HepG2 (cell line): ENCODE results near the gene FAM83F. TPM values are rescaled to one million over a fixed set of nuclear protein-coding genes. Genes with fewer than 3 reads are reported as not detected.
A peak's percentile ranks its signal among the peaks of the same experiment; 100 is the strongest.
"Not testable (repeated sequence)": the region's sequence is repeated elsewhere in the genome, so short reads cannot be mapped to it uniquely, and the experiment has no call there.

Source experiments
- ATAC-seq: fragments of 200-7000 bp; cut with Tn5 transposase; 3 replicates; pipeline ENCODE4 v1.9.1; 2020; ENCODE audit warnings: mild to moderate bottlenecking, moderate library complexity
- BruUV-seq: library from RNA; stranded (reverse); fragments of 400-500 nt; replicated peaks from 2 replicates; lab custom pipeline; 2021; lab: Mats Ljungman, UMichigan
- CTCF ChIA-PET: fragments of 300-600 bp; formaldehyde crosslinking; extraction: SDS; loops from one replicate; lab custom pipeline; 2021; ENCODE audit warnings: low total read pairs, inconsistent platforms, low intra/inter-chr PET ratio; lab: Yijun Ruan, JAX
- POLR2A ChIA-PET: fragments of 350-600 bp; sonication (Branson Sonifier 250); formaldehyde crosslinking; loops from one replicate; lab custom pipeline; 2020; ENCODE audit warnings: antibody characterized with exemption, inconsistent platforms; lab: Yijun Ruan, JAX
- DNase-seq: peaks from one replicate; pipeline ENCODE4 v3.0.0-alpha.2; 2015; ENCODE audit warnings: low spot score
- FAIRE-seq: peaks from 3 replicates; lab custom pipeline; 2011; peaks lifted over from hg19 to GRCh38; lab: Jason Lieb, UNC
- H2AFZ ChIP-seq: one replicate; pipeline ENCODE4 v1.6.1; 2011; ENCODE audit warnings: low read length, inconsistent platforms
- H3K27ac ChIP-seq: fragments of 300-600 bp; 3 replicates; pipeline ENCODE4 v1.8.0; 2011; ENCODE audit warnings: mixed run types, mild to moderate bottlenecking, mixed read lengths, low read length, inconsistent platforms; ENCODE audit not compliant: insufficient read depth; ENCODE audit errors: extremely low read length
- H3K27me3 ChIP-seq, 2 experiments: fragments of 200-600 bp in 1 of 2; 2 replicates in 1 of 2; 3 replicates in 1 of 2; pipeline versions ENCODE4 v1.6.0 to v1.8.0; 2011; ENCODE audit warnings: low read length in 2 of 2, mild to moderate bottlenecking in 2 of 2, moderate library complexity in 2 of 2, inconsistent platforms in 1 of 2; ENCODE audit not compliant: insufficient read depth in 2 of 2, control insufficient read depth in 1 of 2
- H3K36me3 ChIP-seq, 2 experiments: fragments of 200-600 bp in 1 of 2; replicated peaks in 1 of 2; 2 replicates in 1 of 2; 3 replicates in 1 of 2; pipeline versions ENCODE4 v1.5.1 to v1.8.0; 2011; ENCODE audit warnings: low read length in 2 of 2, inconsistent platforms in 1 of 2; ENCODE audit not compliant: insufficient read depth in 2 of 2, control insufficient read depth in 1 of 2
- H3K4me1 ChIP-seq: 2 replicates; pipeline ENCODE4 v1.5.1; 2012; ENCODE audit warnings: low read length, inconsistent platforms; ENCODE audit not compliant: insufficient read depth
- H3K4me2 ChIP-seq: 2 replicates; pipeline ENCODE4 v1.6.0; 2011; ENCODE audit warnings: low read depth, low read length, inconsistent platforms
- H3K4me3 ChIP-seq, 3 experiments: fragments of 200-600 bp in 1 of 3; sonication (generic), shearing (Covaris generic) in 1 of 3; replicated peaks in 1 of 3; 2 replicates each; pipeline ENCODE4 v1.5.1; 2011 to 2016; ENCODE audit warnings: low read length in 3 of 3, inconsistent platforms in 2 of 3, low read depth in 2 of 3, mild to moderate bottlenecking in 2 of 3, control low read depth in 1 of 3, mixed read lengths in 1 of 3; ENCODE audit not compliant: insufficient read depth in 1 of 3
- H3K79me2 ChIP-seq: one replicate; pipeline ENCODE4 v1.6.1; 2011; ENCODE audit warnings: low read length, inconsistent platforms; ENCODE audit not compliant: insufficient read depth
- H3K9ac ChIP-seq: 2 replicates; pipeline ENCODE4 v1.6.0; 2011; ENCODE audit warnings: mild to moderate bottlenecking, low read depth, low read length, inconsistent platforms; ENCODE audit not compliant: insufficient read depth
- H3K9me3 ChIP-seq: 2 replicates; pipeline ENCODE4 v1.5.1; 2012; ENCODE audit warnings: mild to moderate bottlenecking, low read length
- H4K20me1 ChIP-seq: 2 replicates; pipeline ENCODE4 v1.6.0; 2011; ENCODE audit warnings: inconsistent platforms, mild to moderate bottlenecking, low read length, moderate library complexity; ENCODE audit not compliant: insufficient read depth
- ATF1 ChIP-seq: IDR thresholded peaks from 2 replicates; pipeline ENCODE4 v1.6.1; 2016; ENCODE audit warnings: mild to moderate bottlenecking, control low read depth
- ISX ChIP-seq: sonication (generic); formaldehyde crosslinking; conservative IDR thresholded peaks from 2 replicates; pipeline ENCODE4 v1.5.0; 2020; ENCODE audit warnings: missing genetic modification reagents
- JUND ChIP-seq: sonication (generic); formaldehyde crosslinking; IDR thresholded peaks from 2 replicates; pipeline ENCODE4 v1.8.0; 2022; ENCODE audit warnings: mild to moderate bottlenecking, missing genetic modification reagents
- MED13 ChIP-seq: sonication (generic); formaldehyde crosslinking; IDR thresholded peaks from 2 replicates; pipeline ENCODE4 v1.5.0; 2020; ENCODE audit warnings: missing genetic modification reagents
- RFX1 ChIP-seq: fragments of 450-650 bp; IDR thresholded peaks from 2 replicates; pipeline ENCODE4 v1.6.1; 2017
- SMARCC2 ChIP-seq: fragments of 450-650 bp; IDR thresholded peaks from 2 replicates; pipeline ENCODE4 v1.6.1; 2017; ENCODE audit warnings: antibody characterized with exemption, mild to moderate bottlenecking
- TP53 ChIP-seq: sonication (generic); formaldehyde crosslinking; conservative IDR thresholded peaks from 2 replicates; pipeline ENCODE4 v1.4.0; 2020; ENCODE audit warnings: missing genetic modification reagents
- ZC3H4 ChIP-seq: sonication (generic); formaldehyde crosslinking; IDR thresholded peaks from 2 replicates; pipeline ENCODE4 v1.4.0; 2020; ENCODE audit warnings: missing genetic modification reagents, borderline replicate concordance
- ZMYM2 ChIP-seq: sonication (generic); formaldehyde crosslinking; IDR thresholded peaks from 2 replicates; pipeline ENCODE4 v1.8.0; 2022; ENCODE audit warnings: mild to moderate bottlenecking, missing genetic modification reagents
- ZNF253 ChIP-seq: sonication (generic); formaldehyde crosslinking; IDR thresholded peaks from 2 replicates; pipeline ENCODE4 v1.8.0; 2022; ENCODE audit warnings: mild to moderate bottlenecking, missing genetic modification reagents, borderline replicate concordance
- ZNF800 ChIP-seq: sonication (generic); formaldehyde crosslinking; IDR thresholded peaks from 2 replicates; pipeline ENCODE4 v1.4.0; 2020; ENCODE audit warnings: missing genetic modification reagents
- WGBS: methylation state at CpG from one replicate; pipeline ENCODE4 v1.1.6; 2017; ENCODE audit warnings: low lambda C conversion rate; 5-methylcytosine and 5-hydroxymethylcytosine counted together
- in situ Hi-C: cut with HindIII; loops from 2 replicates; pipeline ENCODE4 v1.10.0; 2017; ENCODE audit warnings: low pct_unique_long_range_greater_than_20kb; ENCODE audit not compliant: extremely low pct_ligation_motif_present
- intact Hi-C: fragments of 100-400 bp; cut with micrococcal nuclease; formaldehyde crosslinking; loops from one replicate; pipeline ENCODE4 v1.10.0; 2022; ENCODE audit not compliant: unreplicated experiment
- polyA plus RNA-seq, 8 experiments: library from polyadenylated mRNA; depleted of rRNA in 3 of 8; stranded (reverse) in 7 of 8; unstranded in 1 of 8; fragments of >200 nt; fragmentation: Illumina TruSeq in 4 of 8; extraction: Trizol in 4 of 8; gene quantifications; 2 replicates each; pipeline versions ENCODE4 v1.2.1 to v1.2.3, GENCODE V29; 2011 to 2016; ENCODE audit warnings: low read depth in 4 of 8, missing spikeins in 1 of 8, mixed read lengths in 1 of 8; ENCODE audit not compliant: insufficient read depth in 1 of 8
- total RNA-seq, 5 experiments: library from RNA; depleted of rRNA; stranded (reverse); fragments of >200 nt; fragmentation: Illumina TruSeq; extraction: Trizol; gene quantifications; 2 replicates each; pipeline ENCODE4 v1.2.3, GENCODE V29; 2016; ENCODE audit warnings: low read depth in 1 of 5
- TF ChIP-seq, protein P1 (sequence below): sonication (generic); formaldehyde crosslinking; IDR thresholded peaks from 2 replicates; pipeline ENCODE4 v1.9.0; 2022; ENCODE audit warnings: missing genetic modification reagents, mild to moderate bottlenecking, borderline replicate concordance

Gene FAM83F
- total and polyA plus RNA-seq, 2 of the 13 experiments (the other 11 are each of a cell fraction or from before 2014, with no cell fraction given) = not detected

- not testable (repeated sequence) for H3K4me3 ChIP-seq, BruUV-seq, H3K4me2 ChIP-seq, DNase-seq, H4K20me1 ChIP-seq, H3K79me2 ChIP-seq, H3K27ac ChIP-seq, H2AFZ ChIP-seq, H3K9ac ChIP-seq, FAIRE-seq, ATAC-seq, H3K9me3 ChIP-seq, H3K36me3 ChIP-seq
- WGBS = 0% methylated on average over 2 of the region's 5 CpGs
- TF ChIP-seq, protein P1, sequence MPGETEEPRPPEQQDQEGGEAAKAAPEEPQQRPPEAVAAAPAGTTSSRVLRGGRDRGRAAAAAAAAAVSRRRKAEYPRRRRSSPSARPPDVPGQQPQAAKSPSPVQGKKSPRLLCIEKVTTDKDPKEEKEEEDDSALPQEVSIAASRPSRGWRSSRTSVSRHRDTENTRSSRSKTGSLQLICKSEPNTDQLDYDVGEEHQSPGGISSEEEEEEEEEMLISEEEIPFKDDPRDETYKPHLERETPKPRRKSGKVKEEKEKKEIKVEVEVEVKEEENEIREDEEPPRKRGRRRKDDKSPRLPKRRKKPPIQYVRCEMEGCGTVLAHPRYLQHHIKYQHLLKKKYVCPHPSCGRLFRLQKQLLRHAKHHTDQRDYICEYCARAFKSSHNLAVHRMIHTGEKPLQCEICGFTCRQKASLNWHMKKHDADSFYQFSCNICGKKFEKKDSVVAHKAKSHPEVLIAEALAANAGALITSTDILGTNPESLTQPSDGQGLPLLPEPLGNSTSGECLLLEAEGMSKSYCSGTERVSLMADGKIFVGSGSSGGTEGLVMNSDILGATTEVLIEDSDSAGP = 0 out of 2 replicates have a peak, but pooled peaks have one; percentile 4
- POLR2A ChIA-PET = interaction anchor here (1.6 to 1.7 kb wide), 2 partner anchors 19 to 491 kb away, joined by 5 read pairs; no protein-coding TSS in a partner anchor
- H3K4me1 ChIP-seq = peaks cover 21% of the 10 kb centered on the region
- CTCF ChIA-PET = interaction anchor here (0.9 to 2.5 kb wide), 3 partner anchors 92 to 490 kb away, joined by 5 to 21 read pairs (median 9); no protein-coding TSS in a partner anchor
- H3K27me3 ChIP-seq = peaks cover 5 to 67% of the 10 kb centered on the region in 2 experiments; a peak in 4 of 5 replicates
- intact Hi-C loops = loop anchor here (2.0 kb wide), 1 partner anchor 92 kb away; no protein-coding TSS in a partner anchor
- in situ Hi-C loops = loop anchor here (5.0 kb wide), 1 partner anchor 488 kb away; no protein-coding TSS in a partner anchor
These were observed 30.3 kb downstream of the FAM83F start for GRCh38 chr22:40025062-40025379.

GRCh38 chr22:40025856-40026255 lies 31.1 kb downstream of the FAM83F start:
- FAIRE-seq = no peak
- no peaks in the 10 kb centered on the region for H3K36me3 ChIP-seq
- no peak overlapping the region for H3K4me3 ChIP-seq
- no peak overlapping the region for H2AFZ ChIP-seq
- no peak overlapping the region for H3K4me2 ChIP-seq
- peaks cover 7 to 74% of the 10 kb centered on the region in 2 experiments; a peak in 4 of 5 replicates for H3K27me3 ChIP-seq
- peaks cover 24% of the 10 kb centered on the region for H3K4me1 ChIP-seq
- intact Hi-C loops (loop anchor here (2.0 kb wide), 1 partner anchor 93 kb away; no protein-coding TSS in a partner anchor), in situ Hi-C loops (loop anchor here (5.0 kb wide), 1 partner anchor 489 kb away; no protein-coding TSS in a partner anchor)
- H3K79me2 ChIP-seq = no peaks in the 10 kb centered on the region
- no peaks in the 10 kb centered on the region for H4K20me1 ChIP-seq
- no TSS peak for BruUV-seq
- H3K9me3 ChIP-seq = no peaks in the 10 kb centered on the region
- no peak overlapping the region for H3K9ac ChIP-seq
- WGBS = 27% methylated on average over 9 of the region's 10 CpGs
- no peak for ATAC-seq
- no peak overlapping the region for H3K27ac ChIP-seq
- DNase-seq = no peak
- ChIA-PET POLR2A (interaction anchor here (1.7 kb wide), 1 partner anchor 492 kb away, joined by 5 read pairs; no protein-coding TSS in a partner anchor), CTCF (interaction anchor here (1.7 to 2.5 kb wide), 2 partner anchors 403 to 491 kb away, joined by 9 to 21 read pairs; no protein-coding TSS in a partner anchor)
- no peak for TF ChIP-seq ZC3H4 (CRISPR knock-in tag)
- no peak for TF ChIP-seq ISX (CRISPR knock-in tag)
- no peak for TF ChIP-seq SMARCC2
- TF ChIP-seq ZNF800 (CRISPR knock-in tag) = no peak
- no peak for TF ChIP-seq ZMYM2 (CRISPR knock-in tag)
- no peak for TF ChIP-seq ATF1
- TF ChIP-seq ZNF253 = no peak
- TF ChIP-seq MED13 = no peak
- no peak for TF ChIP-seq JUND (CRISPR knock-in tag)
- no peak for TF ChIP-seq RFX1
- no peak for TF ChIP-seq TP53 (CRISPR knock-in tag)
